Trophoblast cell (in vitro differentiated cells and primary cell): ENCODE results near the gene PCYT2.
A peak's percentile ranks its signal among the peaks of the same experiment; 100 is the strongest.

Experiments
- DNase-seq, 2 donors: peaks; one replicate each; pipeline ENCODE4 v3.0.0-alpha.2; 2016
- H2AFZ ChIP-seq: 2 replicates; pipeline ENCODE4 v1.6.1; 2013; ENCODE audit warnings: low read length, moderate library complexity, mild to moderate bottlenecking; ENCODE audit not compliant: insufficient read depth, poor library complexity
- H2AK5ac ChIP-seq: 2 replicates; pipeline ENCODE4 v1.6.1; 2013; ENCODE audit warnings: mild to moderate bottlenecking, low read length
- H2BK120ac ChIP-seq: 2 replicates; pipeline ENCODE4 v1.6.1; 2013; ENCODE audit warnings: low read length, mild to moderate bottlenecking, moderate library complexity; ENCODE audit not compliant: insufficient read depth, poor library complexity
- H2BK12ac ChIP-seq: 2 replicates; pipeline ENCODE4 v1.6.1; 2013; ENCODE audit warnings: mild to moderate bottlenecking, low read length, moderate library complexity
- H2BK5ac ChIP-seq: 2 replicates; pipeline ENCODE4 v1.6.1; 2013; ENCODE audit warnings: low read length, low read depth, moderate library complexity, mild to moderate bottlenecking; ENCODE audit not compliant: poor library complexity
- H3K14ac ChIP-seq: 2 replicates; pipeline ENCODE4 v1.6.1; 2013; ENCODE audit warnings: mild to moderate bottlenecking, low read length
- H3K18ac ChIP-seq: 2 replicates; pipeline ENCODE4 v1.6.1; 2013; ENCODE audit warnings: mild to moderate bottlenecking, low read length
- H3K23ac ChIP-seq: 2 replicates; pipeline ENCODE4 v1.6.1; 2013; ENCODE audit warnings: low read length
- H3K27ac ChIP-seq: 2 replicates; pipeline ENCODE4 v1.5.1; 2013; ENCODE audit warnings: low read depth, mild to moderate bottlenecking, inconsistent platforms, low read length, moderate library complexity
- H3K27me3 ChIP-seq: 2 replicates; pipeline ENCODE4 v1.6.1; 2013; ENCODE audit warnings: inconsistent platforms, mild to moderate bottlenecking, low read length, moderate library complexity; ENCODE audit not compliant: insufficient read depth
- H3K36me3 ChIP-seq, 2 experiments: 1 replicate in 1 of 2; 2 replicates in 1 of 2; pipeline ENCODE4 v1.6.1; 2013; ENCODE audit warnings: low read length in 2 of 2, mild to moderate bottlenecking in 2 of 2, moderate library complexity in 1 of 2; ENCODE audit not compliant: insufficient read depth in 2 of 2, control insufficient read depth in 1 of 2
- H3K4ac ChIP-seq: 2 replicates; pipeline ENCODE4 v1.6.1; 2013; ENCODE audit warnings: low read depth, mild to moderate bottlenecking, low read length, moderate library complexity
- H3K4me1 ChIP-seq, 2 experiments: 1 replicate in 1 of 2; 2 replicates in 1 of 2; pipeline ENCODE4 v1.6.1; 2013; ENCODE audit warnings: low read length in 2 of 2, mild to moderate bottlenecking in 2 of 2, moderate library complexity in 1 of 2; ENCODE audit not compliant: insufficient read depth in 2 of 2, control insufficient read depth in 1 of 2
- H3K4me2 ChIP-seq: 2 replicates; pipeline ENCODE4 v1.6.1; 2013; ENCODE audit warnings: inconsistent platforms, mild to moderate bottlenecking, low read length, moderate library complexity
- H3K4me3 ChIP-seq: 2 replicates; pipeline ENCODE4 v1.5.1; 2013; ENCODE audit warnings: mild to moderate bottlenecking, low read depth, low read length, inconsistent platforms
- H3K79me1 ChIP-seq: one replicate; pipeline ENCODE4 v1.6.1; 2013; ENCODE audit warnings: low read length
- H3K79me2 ChIP-seq: 2 replicates; pipeline ENCODE4 v1.6.1; 2013; ENCODE audit warnings: low read length, mild to moderate bottlenecking; ENCODE audit not compliant: control insufficient read depth, insufficient read depth, poor library complexity
- H3K9ac ChIP-seq: 2 replicates; pipeline ENCODE4 v1.6.1; 2013; ENCODE audit warnings: mild to moderate bottlenecking, low read length
- H3K9me3 ChIP-seq: 2 replicates; pipeline ENCODE4 v1.6.1; 2013; ENCODE audit warnings: low read depth, mild to moderate bottlenecking, control low read depth, inconsistent platforms, low read length; ENCODE audit not compliant: insufficient read depth
- H4K12ac ChIP-seq: 2 replicates; pipeline ENCODE4 v1.6.1; 2013; ENCODE audit warnings: low read depth, mild to moderate bottlenecking, low read length, moderate library complexity
- H4K8ac ChIP-seq: 2 replicates; pipeline ENCODE4 v1.6.1; 2013; ENCODE audit warnings: low read depth, mild to moderate bottlenecking, low read length, moderate library complexity
- H4K91ac ChIP-seq: one replicate; pipeline ENCODE4 v1.6.1; 2013; ENCODE audit warnings: low read depth, mild to moderate bottlenecking, low read length, moderate library complexity
- WGBS: extraction: QIAGEN DNeasy Blood & Tissue Kit; methylation state at CpG from one replicate; pipeline ENCODE4 v1.1.7; 2013; ENCODE audit warnings: missing lambda C conversion rate; ENCODE audit not compliant: insufficient read length, insufficient coverage; ENCODE audit errors: extremely low coverage; 5-methylcytosine and 5-hydroxymethylcytosine counted together

The PCYT2 gene

DNA sequence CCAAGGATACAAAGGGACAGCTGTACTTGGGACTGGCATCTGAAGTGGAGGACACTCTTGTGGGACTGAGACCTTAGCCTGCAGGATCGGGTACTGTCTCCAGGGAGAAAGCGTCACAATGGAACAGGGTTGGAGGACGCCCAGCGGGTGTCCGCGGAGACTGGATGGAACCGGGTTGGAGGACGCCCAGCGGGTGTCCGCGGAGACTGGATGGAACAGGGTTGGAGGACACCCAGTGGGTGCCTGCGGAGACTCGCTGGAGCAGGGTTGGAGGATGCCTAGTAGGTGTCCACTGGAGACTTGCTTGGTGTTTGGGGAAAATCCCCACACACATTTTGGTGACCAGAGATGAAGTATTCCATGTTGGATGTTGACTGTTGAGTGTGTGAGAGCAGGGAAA lies 36.0 kb upstream of the PCYT2 start, which contains the start of gene MYADML2:
MYADML2 (minus strand) TSS at position 45 of the 400 bp plus-strand sequence. CDS start 5,492 bp downstream, outside the sequence.
- no peak within 1 kb of the TSS for H3K4me2 ChIP-seq
- H2AK5ac ChIP-seq = no peak within 1 kb of the TSS
- H3K27ac ChIP-seq = no peak within 1 kb of the TSS
- DNase-seq = no peak
- H4K91ac ChIP-seq = no peak within 1 kb of the TSS
- no peak within 1 kb of the TSS for H3K4ac ChIP-seq
- no peak within 1 kb of the TSS for H2BK120ac ChIP-seq
- H4K8ac ChIP-seq = no peak within 1 kb of the TSS
- no CpG with 5 or more reads among the region's 13 CpGs for WGBS
- H3K79me2 ChIP-seq = no peaks in the 10 kb centered on the region
- no peak within 1 kb of the TSS for H4K12ac ChIP-seq
- H2BK12ac ChIP-seq = no peak within 1 kb of the TSS
- H3K4me1 ChIP-seq = no peaks in the 10 kb centered on the region
- no peak within 1 kb of the TSS for H3K18ac ChIP-seq
- peak within 1 kb of the TSS; percentile 9 for H3K4me3 ChIP-seq
- peaks cover 3% of the 10 kb centered on the region for H3K9me3 ChIP-seq
- no peak within 1 kb of the TSS for H3K23ac ChIP-seq
- H3K36me3 ChIP-seq = no peaks in the 10 kb centered on the region
- no peaks in the 10 kb centered on the region for H3K27me3 ChIP-seq
- no peak within 1 kb of the TSS for H3K9ac ChIP-seq
- H2AFZ ChIP-seq = no peak within 1 kb of the TSS
- H2BK5ac ChIP-seq = no peak within 1 kb of the TSS
- H3K14ac ChIP-seq = no peak within 1 kb of the TSS
- H3K79me1 ChIP-seq = no peaks in the 10 kb centered on the region

DNA sequence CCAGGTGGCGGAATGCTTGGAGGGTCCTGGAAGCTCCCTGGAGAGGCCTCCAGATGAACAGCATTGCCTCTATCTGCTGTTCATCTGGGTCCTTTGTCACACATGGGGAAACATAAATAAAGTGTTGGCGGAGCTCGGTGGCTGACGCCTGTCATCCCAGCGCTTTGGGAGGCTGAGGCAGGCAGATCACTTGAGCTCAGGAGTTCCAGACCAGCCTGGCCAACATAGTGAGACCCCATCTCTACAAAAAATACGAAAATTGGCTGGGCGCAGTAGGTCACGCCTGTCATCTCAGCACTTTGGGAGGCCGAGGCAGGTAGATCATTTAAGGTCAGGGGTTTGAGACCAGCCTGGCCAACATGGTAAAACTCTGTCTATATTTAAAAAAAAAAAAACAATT lies 33.7 kb upstream of the PCYT2 start:
- Histone ChIP-seq H3K9me3 (peaks cover 3% of the 10 kb centered on the region), H3K27ac (no peak overlapping the region), H3K4me2 (no peak overlapping the region), H4K12ac (no peak overlapping the region), H3K14ac (no peak overlapping the region), H3K23ac (no peak overlapping the region), H3K4ac (no peak overlapping the region), H3K4me3 (no peak overlapping the region), H2AFZ (no peak overlapping the region), H2BK5ac (no peak overlapping the region), H2AK5ac (no peak overlapping the region), H4K8ac (no peak overlapping the region), H3K9ac (no peak overlapping the region), H3K79me2 (no peaks in the 10 kb centered on the region), H2BK12ac (no peak overlapping the region), H3K18ac (no peak overlapping the region), H3K36me3 (no peaks in the 10 kb centered on the region), H4K91ac (no peak overlapping the region), H3K79me1 (no peaks in the 10 kb centered on the region), H3K4me1 (no peaks in the 10 kb centered on the region), H3K27me3 (no peaks in the 10 kb centered on the region), H2BK120ac (no peak overlapping the region)
- no peak for DNase-seq
- WGBS = no CpG with 5 or more reads among the region's 9 CpGs

DNA sequence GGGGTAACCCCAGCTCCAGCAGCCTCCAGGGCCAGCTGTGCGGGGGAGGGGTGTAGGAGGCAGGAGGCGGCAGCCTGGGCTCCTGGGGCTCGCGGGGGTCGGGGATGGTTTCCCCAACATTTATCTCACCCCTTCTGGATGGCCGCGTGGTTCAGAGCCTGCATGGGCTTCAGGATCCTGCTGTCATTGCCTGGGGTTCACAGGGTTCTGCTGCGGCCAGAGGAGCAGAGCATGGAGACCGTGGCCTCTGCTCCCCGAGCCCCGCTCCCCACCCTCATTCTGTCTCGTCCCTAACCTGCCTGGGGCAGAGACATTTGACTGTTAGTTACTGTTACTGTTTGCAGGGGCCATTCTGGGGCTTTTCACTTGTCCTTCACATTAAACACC lies 31.0 kb upstream of the PCYT2 start:
- DNase-seq = no peak
- no peak overlapping the region for H3K23ac ChIP-seq
- H2AFZ ChIP-seq = no peak overlapping the region
- H4K91ac ChIP-seq = no peak overlapping the region
- no peak overlapping the region for H2AK5ac ChIP-seq
- no CpG with 5 or more reads among the region's 12 CpGs for WGBS
- H2BK120ac ChIP-seq = no peak overlapping the region
- no peak overlapping the region for H3K9ac ChIP-seq
- H3K79me2 ChIP-seq = no peaks in the 10 kb centered on the region
- no peak overlapping the region for H3K4me3 ChIP-seq
- no peak overlapping the region for H3K4me2 ChIP-seq
- no peak overlapping the region for H2BK5ac ChIP-seq
- no peak overlapping the region for H3K18ac ChIP-seq
- no peaks in the 10 kb centered on the region for H3K4me1 ChIP-seq
- no peak overlapping the region for H4K8ac ChIP-seq
- no peaks in the 10 kb centered on the region for H3K27me3 ChIP-seq
- no peak overlapping the region for H3K4ac ChIP-seq
- H3K9me3 ChIP-seq = no peaks in the 10 kb centered on the region
- no peak overlapping the region for H2BK12ac ChIP-seq
- no peak overlapping the region for H4K12ac ChIP-seq
- H3K36me3 ChIP-seq = no peaks in the 10 kb centered on the region
- no peak overlapping the region for H3K14ac ChIP-seq
- H3K79me1 ChIP-seq = peaks cover 3% of the 10 kb centered on the region
- H3K27ac ChIP-seq = no peak overlapping the region

DNA sequence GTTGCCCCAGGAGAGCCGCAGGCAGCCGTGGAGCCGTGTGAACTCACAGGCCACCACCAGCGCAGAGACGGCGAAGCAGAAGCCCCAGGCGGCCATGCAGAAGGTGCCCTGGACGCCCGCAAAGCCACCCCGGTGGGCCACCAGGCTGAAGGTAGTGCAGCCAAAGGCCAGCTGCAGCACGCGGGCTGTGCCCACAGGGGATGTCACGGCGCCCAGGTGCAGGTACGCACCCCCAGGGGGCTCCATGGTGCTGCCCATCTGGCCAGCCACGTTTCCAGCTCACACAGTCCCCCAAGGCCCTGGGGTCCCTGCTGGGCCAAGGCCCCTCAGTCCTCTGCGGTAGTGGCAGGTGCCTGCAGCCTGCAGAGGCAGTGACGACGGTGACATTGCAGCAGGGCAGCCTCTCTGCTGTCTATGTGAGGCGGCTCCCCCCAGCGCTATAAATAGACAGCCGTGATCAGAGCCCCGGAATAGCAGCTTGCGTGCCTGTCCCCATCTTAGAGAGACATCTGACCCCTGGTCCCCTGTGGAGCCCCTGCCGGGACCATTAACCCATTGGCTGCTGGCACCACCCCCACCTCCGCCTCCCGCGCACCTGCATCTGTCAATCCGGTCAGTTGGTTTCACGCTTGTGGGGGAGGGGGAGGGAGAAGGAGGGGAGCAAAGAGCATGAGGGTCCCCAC lies 30.4 kb upstream of the PCYT2 start:
- H3K4me2 ChIP-seq = no peak overlapping the region
- no peak overlapping the region for H2AK5ac ChIP-seq
- H4K8ac ChIP-seq = no peak overlapping the region
- no peaks in the 10 kb centered on the region for H3K36me3 ChIP-seq
- H2BK120ac ChIP-seq = no peak overlapping the region
- no peak overlapping the region for H2BK12ac ChIP-seq
- H4K91ac ChIP-seq = no peak overlapping the region
- H3K9me3 ChIP-seq = no peaks in the 10 kb centered on the region
- H2BK5ac ChIP-seq = no peak overlapping the region
- no peak overlapping the region for H3K23ac ChIP-seq
- WGBS = no CpG with 5 or more reads among the region's 30 CpGs
- no peaks in the 10 kb centered on the region for H3K27me3 ChIP-seq
- no peak for DNase-seq
- no peak overlapping the region for H2AFZ ChIP-seq
- H3K27ac ChIP-seq = no peak overlapping the region
- no peak overlapping the region for H4K12ac ChIP-seq
- peaks cover 4% of the 10 kb centered on the region for H3K79me2 ChIP-seq
- no peak overlapping the region for H3K4ac ChIP-seq
- H3K9ac ChIP-seq = no peak overlapping the region
- no peak overlapping the region for H3K18ac ChIP-seq
- peaks cover 7% of the 10 kb centered on the region for H3K79me1 ChIP-seq
- H3K14ac ChIP-seq = no peak overlapping the region
- peaks cover 3 to 4% of the 10 kb centered on the region in 2 experiments for H3K4me1 ChIP-seq
- H3K4me3 ChIP-seq = peak overlapping the region; percentile 40
